Trophoblast cell (in vitro differentiated cells and primary cell): ENCODE data around the gene CMTR1.
A peak's percentile ranks its signal among the peaks of the same experiment; 100 is the strongest.

ENCODE experiments used
- DNase-seq, 2 donors: peaks; one replicate each; pipeline ENCODE4 v3.0.0-alpha.2; 2016
- H2AFZ ChIP-seq: 2 replicates; pipeline ENCODE4 v1.6.1; 2013; ENCODE audit warnings: low read length, moderate library complexity, mild to moderate bottlenecking; ENCODE audit not compliant: insufficient read depth, poor library complexity
- H2AK5ac ChIP-seq: 2 replicates; pipeline ENCODE4 v1.6.1; 2013; ENCODE audit warnings: mild to moderate bottlenecking, low read length
- H2BK120ac ChIP-seq: 2 replicates; pipeline ENCODE4 v1.6.1; 2013; ENCODE audit warnings: low read length, mild to moderate bottlenecking, moderate library complexity; ENCODE audit not compliant: insufficient read depth, poor library complexity
- H2BK12ac ChIP-seq: 2 replicates; pipeline ENCODE4 v1.6.1; 2013; ENCODE audit warnings: mild to moderate bottlenecking, low read length, moderate library complexity
- H2BK5ac ChIP-seq: 2 replicates; pipeline ENCODE4 v1.6.1; 2013; ENCODE audit warnings: low read length, low read depth, moderate library complexity, mild to moderate bottlenecking; ENCODE audit not compliant: poor library complexity
- H3K14ac ChIP-seq: 2 replicates; pipeline ENCODE4 v1.6.1; 2013; ENCODE audit warnings: mild to moderate bottlenecking, low read length
- H3K18ac ChIP-seq: 2 replicates; pipeline ENCODE4 v1.6.1; 2013; ENCODE audit warnings: mild to moderate bottlenecking, low read length
- H3K23ac ChIP-seq: 2 replicates; pipeline ENCODE4 v1.6.1; 2013; ENCODE audit warnings: low read length
- H3K27ac ChIP-seq: 2 replicates; pipeline ENCODE4 v1.5.1; 2013; ENCODE audit warnings: low read depth, mild to moderate bottlenecking, inconsistent platforms, low read length, moderate library complexity
- H3K27me3 ChIP-seq: 2 replicates; pipeline ENCODE4 v1.6.1; 2013; ENCODE audit warnings: inconsistent platforms, mild to moderate bottlenecking, low read length, moderate library complexity; ENCODE audit not compliant: insufficient read depth
- H3K36me3 ChIP-seq, 2 experiments: 1 replicate in 1 of 2; 2 replicates in 1 of 2; pipeline ENCODE4 v1.6.1; 2013; ENCODE audit warnings: low read length in 2 of 2, mild to moderate bottlenecking in 2 of 2, moderate library complexity in 1 of 2; ENCODE audit not compliant: insufficient read depth in 2 of 2, control insufficient read depth in 1 of 2
- H3K4ac ChIP-seq: 2 replicates; pipeline ENCODE4 v1.6.1; 2013; ENCODE audit warnings: low read depth, mild to moderate bottlenecking, low read length, moderate library complexity
- H3K4me1 ChIP-seq, 2 experiments: 1 replicate in 1 of 2; 2 replicates in 1 of 2; pipeline ENCODE4 v1.6.1; 2013; ENCODE audit warnings: low read length in 2 of 2, mild to moderate bottlenecking in 2 of 2, moderate library complexity in 1 of 2; ENCODE audit not compliant: insufficient read depth in 2 of 2, control insufficient read depth in 1 of 2
- H3K4me2 ChIP-seq: 2 replicates; pipeline ENCODE4 v1.6.1; 2013; ENCODE audit warnings: inconsistent platforms, mild to moderate bottlenecking, low read length, moderate library complexity
- H3K4me3 ChIP-seq: 2 replicates; pipeline ENCODE4 v1.5.1; 2013; ENCODE audit warnings: mild to moderate bottlenecking, low read depth, low read length, inconsistent platforms
- H3K79me1 ChIP-seq: one replicate; pipeline ENCODE4 v1.6.1; 2013; ENCODE audit warnings: low read length
- H3K79me2 ChIP-seq: 2 replicates; pipeline ENCODE4 v1.6.1; 2013; ENCODE audit warnings: low read length, mild to moderate bottlenecking; ENCODE audit not compliant: control insufficient read depth, insufficient read depth, poor library complexity
- H3K9ac ChIP-seq: 2 replicates; pipeline ENCODE4 v1.6.1; 2013; ENCODE audit warnings: mild to moderate bottlenecking, low read length
- H3K9me3 ChIP-seq: 2 replicates; pipeline ENCODE4 v1.6.1; 2013; ENCODE audit warnings: low read depth, mild to moderate bottlenecking, control low read depth, inconsistent platforms, low read length; ENCODE audit not compliant: insufficient read depth
- H4K12ac ChIP-seq: 2 replicates; pipeline ENCODE4 v1.6.1; 2013; ENCODE audit warnings: low read depth, mild to moderate bottlenecking, low read length, moderate library complexity
- H4K8ac ChIP-seq: 2 replicates; pipeline ENCODE4 v1.6.1; 2013; ENCODE audit warnings: low read depth, mild to moderate bottlenecking, low read length, moderate library complexity
- H4K91ac ChIP-seq: one replicate; pipeline ENCODE4 v1.6.1; 2013; ENCODE audit warnings: low read depth, mild to moderate bottlenecking, low read length, moderate library complexity
- WGBS: extraction: QIAGEN DNeasy Blood & Tissue Kit; methylation state at CpG from one replicate; pipeline ENCODE4 v1.1.7; 2013; ENCODE audit warnings: missing lambda C conversion rate; ENCODE audit not compliant: insufficient read length, insufficient coverage; ENCODE audit errors: extremely low coverage; 5-methylcytosine and 5-hydroxymethylcytosine counted together

Gene CMTR1

DNA sequence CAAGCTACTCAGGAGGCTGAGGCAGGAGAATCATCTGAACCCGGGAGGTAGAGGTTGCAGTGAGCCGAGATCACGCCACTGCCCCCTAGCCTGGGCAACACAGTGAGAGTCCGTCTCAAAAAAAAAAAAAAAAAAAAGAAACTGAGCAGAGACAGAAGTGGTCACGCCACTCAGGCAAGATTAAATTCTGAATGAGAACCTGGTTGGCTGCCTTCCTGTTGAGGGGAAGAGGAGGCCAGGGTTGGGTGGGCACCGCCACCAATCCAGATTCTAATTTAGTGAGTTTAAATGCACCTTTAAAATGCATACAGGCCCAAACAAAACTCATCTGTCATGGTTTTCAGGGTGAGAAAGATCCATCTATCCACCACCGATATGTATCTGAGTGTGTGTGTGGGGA, 90.4 kb downstream of the CMTR1 start:
- no peak overlapping the region for H3K23ac ChIP-seq
- H3K18ac ChIP-seq = no peak overlapping the region
- DNase-seq = no peak
- no peak overlapping the region for H4K91ac ChIP-seq
- no peak overlapping the region for H3K4me3 ChIP-seq
- H2AK5ac ChIP-seq = no peak overlapping the region
- H2AFZ ChIP-seq = no peak overlapping the region
- no peaks in the 10 kb centered on the region for H3K4me1 ChIP-seq
- H2BK120ac ChIP-seq = no peak overlapping the region
- H3K79me1 ChIP-seq = no peaks in the 10 kb centered on the region
- H3K14ac ChIP-seq = no peak overlapping the region
- no peaks in the 10 kb centered on the region for H3K36me3 ChIP-seq
- no peaks in the 10 kb centered on the region for H3K79me2 ChIP-seq
- H4K12ac ChIP-seq = no peak overlapping the region
- no peak overlapping the region for H2BK12ac ChIP-seq
- no peak overlapping the region for H3K4me2 ChIP-seq
- peaks cover 2% of the 10 kb centered on the region for H3K27me3 ChIP-seq
- no peak overlapping the region for H3K27ac ChIP-seq
- H3K4ac ChIP-seq = no peak overlapping the region
- no CpG with 5 or more reads among the region's 7 CpGs for WGBS
- H2BK5ac ChIP-seq = no peak overlapping the region
- H4K8ac ChIP-seq = no peak overlapping the region
- no peak overlapping the region for H3K9ac ChIP-seq
- no peaks in the 10 kb centered on the region for H3K9me3 ChIP-seq

DNA sequence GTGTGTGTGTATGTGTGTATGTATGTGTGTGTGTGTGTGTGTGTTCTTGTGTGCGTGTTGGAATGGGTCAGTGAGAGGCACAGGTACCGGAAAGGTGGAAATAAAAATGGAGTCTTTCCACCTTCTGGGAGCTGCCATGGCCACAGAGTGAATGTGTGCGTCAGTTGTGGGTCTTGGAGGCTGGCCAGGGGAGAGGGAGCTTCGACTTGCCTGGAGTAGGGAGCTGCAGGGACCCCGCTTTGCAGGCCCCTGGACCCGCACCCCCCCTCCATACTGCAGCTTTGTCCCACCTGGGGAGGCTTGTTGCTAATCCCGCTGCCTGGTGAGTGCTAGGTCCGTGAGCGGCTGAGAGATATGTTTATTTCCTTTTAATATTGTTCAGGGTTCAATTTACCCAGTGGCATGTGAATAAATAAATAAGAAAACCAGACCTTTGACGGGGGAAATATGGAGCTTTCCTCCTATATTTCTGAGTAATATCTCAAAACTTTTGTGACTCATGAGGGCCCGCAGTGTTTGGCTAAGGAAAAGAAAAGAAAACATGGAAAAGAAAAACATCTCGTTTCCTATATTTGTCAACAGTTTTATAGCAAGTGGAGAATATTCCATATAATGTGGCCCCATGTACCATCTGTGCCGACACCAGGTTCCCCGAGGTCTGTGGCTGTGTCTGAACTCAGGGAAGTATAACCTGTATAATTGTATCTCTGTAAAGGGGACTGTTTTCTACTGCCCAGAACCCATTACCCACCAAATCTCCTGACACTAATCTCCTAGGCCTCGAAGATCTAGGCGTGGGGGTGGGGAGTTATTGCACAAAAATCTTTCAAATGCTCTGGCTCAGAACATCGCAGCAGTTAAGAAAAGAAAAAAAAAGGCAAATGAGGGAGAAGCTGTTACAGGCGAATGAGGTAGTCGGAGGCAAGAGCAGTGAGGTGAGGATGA, 91.3 kb downstream of the CMTR1 start:
- H3K18ac ChIP-seq = no peak overlapping the region
- no peaks in the 10 kb centered on the region for H3K9me3 ChIP-seq
- H3K4me1 ChIP-seq = no peaks in the 10 kb centered on the region
- no peak overlapping the region for H3K14ac ChIP-seq
- no CpG with 5 or more reads among the region's 19 CpGs for WGBS
- H3K9ac ChIP-seq = no peak overlapping the region
- no peak overlapping the region for H2AFZ ChIP-seq
- H4K12ac ChIP-seq = no peak overlapping the region
- H3K36me3 ChIP-seq = no peaks in the 10 kb centered on the region
- no peak overlapping the region for H2AK5ac ChIP-seq
- no peak overlapping the region for H4K8ac ChIP-seq
- H3K23ac ChIP-seq = no peak overlapping the region
- no peak overlapping the region for H2BK5ac ChIP-seq
- DNase-seq = peak in 1 of 2 donors; percentile 34
- no peak overlapping the region for H3K4me3 ChIP-seq
- no peaks in the 10 kb centered on the region for H3K79me1 ChIP-seq
- H4K91ac ChIP-seq = no peak overlapping the region
- H3K4me2 ChIP-seq = no peak overlapping the region
- no peak overlapping the region for H2BK12ac ChIP-seq
- H3K4ac ChIP-seq = no peak overlapping the region
- H3K27me3 ChIP-seq = peaks cover 2% of the 10 kb centered on the region
- no peak overlapping the region for H2BK120ac ChIP-seq
- H3K79me2 ChIP-seq = no peaks in the 10 kb centered on the region
- no peak overlapping the region for H3K27ac ChIP-seq

DNA sequence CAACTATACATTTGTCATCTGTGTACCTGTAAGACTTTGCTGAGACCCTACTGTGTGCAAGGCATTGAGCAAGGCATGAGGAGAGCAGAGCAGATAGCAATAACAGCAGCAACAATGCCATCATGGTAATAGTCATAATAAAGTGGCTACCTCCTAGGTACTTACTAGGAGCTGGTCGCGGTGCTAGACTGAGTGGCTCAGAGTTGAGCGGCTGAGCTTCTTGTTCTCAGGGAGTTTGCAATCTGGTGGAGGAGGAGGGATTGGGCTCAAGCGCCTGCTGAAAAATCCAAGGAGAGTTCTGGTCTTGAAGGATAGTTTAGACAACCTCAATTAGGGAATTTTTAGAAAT, 91.9 kb downstream of the CMTR1 start:
- no CpG with 5 or more reads among the region's 4 CpGs for WGBS

DNA sequence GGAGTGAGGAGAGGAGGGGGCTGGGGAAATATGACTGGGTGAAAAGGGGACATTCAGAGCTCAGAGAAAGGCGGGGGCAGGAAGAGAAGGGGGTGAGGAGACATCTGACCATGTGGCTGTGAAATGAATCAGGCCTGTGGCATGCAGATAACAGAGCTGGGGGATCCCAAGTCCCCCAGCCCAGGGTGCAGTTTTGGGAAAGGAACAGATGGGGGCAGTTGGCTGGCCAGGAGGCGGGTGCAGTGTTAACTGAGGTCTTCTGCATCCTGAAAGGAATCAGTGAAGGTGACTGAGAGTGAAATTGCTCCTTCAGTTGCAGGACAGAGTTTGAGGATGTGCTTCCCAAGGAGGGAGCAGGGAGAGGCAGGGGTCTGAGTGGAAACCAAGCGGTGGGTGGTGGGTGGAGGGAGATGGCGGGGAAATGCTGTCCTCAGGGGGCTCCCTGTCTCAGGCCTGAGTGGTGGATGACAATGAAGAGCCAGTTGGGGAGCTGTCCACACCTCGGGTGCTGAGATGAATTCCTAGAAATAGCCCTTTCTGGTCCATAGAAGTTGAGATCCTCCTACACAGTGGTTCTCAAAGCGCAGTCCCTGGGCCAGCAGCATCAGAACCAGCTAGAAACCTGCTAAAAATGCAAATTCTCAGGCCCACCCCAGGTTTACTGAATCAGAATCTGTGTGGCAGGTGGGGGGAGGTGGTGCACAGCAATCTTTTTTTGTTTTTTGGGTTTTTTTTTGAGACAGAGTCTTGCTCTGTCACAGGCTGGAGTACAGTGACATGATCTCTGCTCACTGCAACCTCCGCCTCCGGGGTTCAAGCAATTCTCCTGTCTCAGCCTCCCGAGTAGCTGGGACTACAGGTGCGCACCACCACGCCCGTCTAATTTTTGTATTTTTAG, 92.7 kb downstream of the CMTR1 start:
- Histone ChIP-seq H2AK5ac (no peak overlapping the region), H3K9ac (no peak overlapping the region), H3K4ac (no peak overlapping the region), H4K8ac (no peak overlapping the region), H4K12ac (no peak overlapping the region), H3K23ac (no peak overlapping the region), H2AFZ (no peak overlapping the region), H3K4me1 (no peaks in the 10 kb centered on the region), H3K79me2 (no peaks in the 10 kb centered on the region), H3K36me3 (no peaks in the 10 kb centered on the region), H2BK5ac (no peak overlapping the region), H2BK120ac (no peak overlapping the region), H3K27ac (no peak overlapping the region), H4K91ac (no peak overlapping the region), H3K14ac (no peak overlapping the region), H3K27me3 (peaks cover 2% of the 10 kb centered on the region), H3K18ac (no peak overlapping the region), H3K9me3 (no peaks in the 10 kb centered on the region), H3K4me3 (no peak overlapping the region), H2BK12ac (no peak overlapping the region), H3K4me2 (no peak overlapping the region), H3K79me1 (no peaks in the 10 kb centered on the region)
- WGBS = no CpG with 5 or more reads among the region's 12 CpGs
- DNase-seq = no peak

More for the DNA sequence above, 91.9 kb downstream of the CMTR1 start:
- H3K18ac ChIP-seq = no peak overlapping the region
- no peaks in the 10 kb centered on the region for H3K79me2 ChIP-seq
- no peak overlapping the region for H2BK5ac ChIP-seq
- no peak overlapping the region for H3K14ac ChIP-seq
- H3K79me1 ChIP-seq = no peaks in the 10 kb centered on the region
- H3K36me3 ChIP-seq = no peaks in the 10 kb centered on the region
- no peaks in the 10 kb centered on the region for H3K9me3 ChIP-seq
- no peak overlapping the region for H3K4ac ChIP-seq
- no peak overlapping the region for H3K9ac ChIP-seq
- no peak overlapping the region for H3K4me2 ChIP-seq
- peaks cover 2% of the 10 kb centered on the region for H3K27me3 ChIP-seq
- H4K91ac ChIP-seq = no peak overlapping the region
- no peaks in the 10 kb centered on the region for H3K4me1 ChIP-seq
- no peak overlapping the region for H4K12ac ChIP-seq
- no peak overlapping the region for H2BK120ac ChIP-seq
- no peak for DNase-seq
- no peak overlapping the region for H2BK12ac ChIP-seq
- H3K23ac ChIP-seq = no peak overlapping the region
- H2AK5ac ChIP-seq = no peak overlapping the region
- H3K4me3 ChIP-seq = no peak overlapping the region
- no peak overlapping the region for H2AFZ ChIP-seq
- H3K27ac ChIP-seq = no peak overlapping the region
- no peak overlapping the region for H4K8ac ChIP-seq
